ENCODE data around the gene IL16.
A peak's percentile ranks its signal among the peaks of the same experiment; 100 is the strongest.

IL16 gene

GRCh38 chr15:81273200-81273599 lies 76.5 kb downstream of the IL16 start:
- Mint-ChIP-seq H3K27ac (no peak overlapping the region), H3K9me3 (peaks cover 14% of the 10 kb centered on the region), H3K4me3 (no peak overlapping the region), H3K36me3 (ENCODE audit: low read depth) (peaks cover 7% of the 10 kb centered on the region), H3K4me1 (ENCODE audit: low read depth) (peaks cover 20% of the 10 kb centered on the region), H3K27me3 (peaks cover 4% of the 10 kb centered on the region)
- intact Hi-C loops (cut with micrococcal nuclease), result no loop called here

GRCh38 chr15:81273855-81274254 lies 77.2 kb downstream of the IL16 start:
- Mint-ChIP-seq H3K4me1 (ENCODE audit: low read depth) (peaks cover 18% of the 10 kb centered on the region), H3K9me3 (peaks cover 14% of the 10 kb centered on the region), H3K27ac (no peak overlapping the region)

GRCh38 chr15:81274255-81274654 lies 77.6 kb downstream of the IL16 start:
- H3K4me3 Mint-ChIP-seq, result no peak overlapping the region
- H3K27me3 Mint-ChIP-seq, result peaks cover 4% of the 10 kb centered on the region
- peaks cover 14% of the 10 kb centered on the region for H3K4me1 Mint-ChIP-seq (ENCODE audit: low read depth)
- H3K9me3 Mint-ChIP-seq, result peaks cover 14% of the 10 kb centered on the region
- peaks cover 7% of the 10 kb centered on the region for H3K36me3 Mint-ChIP-seq (ENCODE audit: low read depth)
- H3K27ac Mint-ChIP-seq, result peak overlapping the region; percentile 32
- intact Hi-C loops (cut with micrococcal nuclease), result loop anchor here (1.0 kb wide), 1 partner anchor 127 kb away; no protein-coding TSS in a partner anchor

More at GRCh38 chr15:81273855-81274254, 77.2 kb downstream of the IL16 start:
- peaks cover 7% of the 10 kb centered on the region for H3K36me3 Mint-ChIP-seq (ENCODE audit: low read depth)
- intact Hi-C loops (cut with micrococcal nuclease), result loop anchor here (1.0 kb wide), 1 partner anchor 127 kb away; no protein-coding TSS in a partner anchor
- no peak overlapping the region for H3K4me3 Mint-ChIP-seq
- peaks cover 4% of the 10 kb centered on the region for H3K27me3 Mint-ChIP-seq

DNA sequence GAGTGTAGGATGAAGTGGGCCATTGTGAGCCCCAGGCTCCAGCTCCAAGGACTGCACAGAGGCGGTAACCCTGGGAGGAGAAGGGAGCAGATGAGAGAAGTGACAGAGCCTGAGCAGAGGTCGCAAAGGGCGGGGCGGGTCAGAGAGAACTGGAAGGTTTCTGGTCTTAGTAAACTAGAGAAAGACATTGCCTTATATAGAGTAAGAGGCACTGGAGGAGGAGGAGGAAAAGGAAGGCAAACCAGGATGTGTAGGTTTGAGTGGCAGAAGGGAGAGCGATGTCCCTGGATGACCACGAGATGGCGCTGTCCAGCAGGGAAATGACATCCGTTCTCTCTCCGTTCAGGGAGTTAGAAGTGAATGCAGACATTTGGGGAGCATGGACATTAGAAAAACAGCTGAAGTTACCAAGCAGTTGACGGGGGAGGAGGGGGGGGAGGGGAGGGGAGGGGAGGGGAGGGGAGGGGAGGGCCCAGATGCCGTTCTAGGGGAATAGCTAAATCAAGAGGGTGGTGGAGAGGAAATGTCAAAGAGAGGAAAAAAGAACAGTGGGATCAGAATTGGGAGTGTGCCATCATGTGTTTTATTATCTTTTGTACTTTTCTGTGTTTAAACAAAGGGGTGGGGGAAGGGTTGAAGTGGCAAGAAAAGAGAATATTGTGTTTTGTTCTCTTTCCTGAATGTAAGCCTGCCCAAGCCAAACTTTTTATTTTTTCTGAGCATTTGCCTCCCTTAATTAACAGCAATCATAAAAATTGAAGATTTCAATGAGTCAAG lies 78.4 kb downstream of the IL16 start:
- Mint-ChIP-seq H3K4me1 (ENCODE audit: low read depth) (peaks cover 10% of the 10 kb centered on the region), H3K4me3 (no peak overlapping the region), H3K27ac (peak overlapping the region; percentile 32), H3K36me3 (ENCODE audit: low read depth) (peaks cover 7% of the 10 kb centered on the region), H3K27me3 (peaks cover 4% of the 10 kb centered on the region), H3K9me3 (peaks cover 14% of the 10 kb centered on the region)
- intact Hi-C loops (cut with micrococcal nuclease), result loop anchor here (1.0 to 5.0 kb wide), 2 partner anchors 37 to 126 kb away; no protein-coding TSS in a partner anchor

- Mint-ChIP-seq H3K27ac (no peak overlapping the region), H3K4me3 (no peak overlapping the region), H3K9me3 (peaks cover 14% of the 10 kb centered on the region), H3K4me1 (ENCODE audit: low read depth) (peaks cover 10% of the 10 kb centered on the region), H3K36me3 (ENCODE audit: low read depth) (peaks cover 7% of the 10 kb centered on the region), H3K27me3 (peaks cover 4% of the 10 kb centered on the region)
- intact Hi-C loops (cut with micrococcal nuclease), result loop anchor here (5.0 kb wide), 1 partner anchor 36 kb away; no protein-coding TSS in a partner anchor
These were observed 79.2 kb downstream of the IL16 start for GRCh38 chr15:81275711-81276392.

GRCh38 chr15:81276967-81277366 lies 80.3 kb downstream of the IL16 start:
- intact Hi-C loops (cut with micrococcal nuclease), result loop anchor here (5.0 kb wide), 1 partner anchor 35 kb away; no protein-coding TSS in a partner anchor
- H3K36me3 Mint-ChIP-seq (ENCODE audit: low read depth), result peaks cover 7% of the 10 kb centered on the region
- no peak overlapping the region for H3K4me3 Mint-ChIP-seq
- H3K4me1 Mint-ChIP-seq (ENCODE audit: low read depth), result peaks cover 19% of the 10 kb centered on the region
- no peak overlapping the region for H3K27ac Mint-ChIP-seq
- H3K9me3 Mint-ChIP-seq, result peaks cover 14% of the 10 kb centered on the region
- peaks cover 1% of the 10 kb centered on the region for H3K27me3 Mint-ChIP-seq

GRCh38 chr15:81277851-81278250 lies 81.2 kb downstream of the IL16 start:
- Mint-ChIP-seq H3K4me1 (ENCODE audit: low read depth) (peaks cover 27% of the 10 kb centered on the region), H3K4me3 (no peak overlapping the region), H3K36me3 (ENCODE audit: low read depth) (peaks cover 7% of the 10 kb centered on the region), H3K27me3 (peaks cover 1% of the 10 kb centered on the region), H3K27ac (no peak overlapping the region), H3K9me3 (peaks cover 14% of the 10 kb centered on the region)
- intact Hi-C loops (cut with micrococcal nuclease), result loop anchor here (2.0 to 5.0 kb wide), 2 partner anchors 34 to 57 kb away; no protein-coding TSS in a partner anchor

DNA sequence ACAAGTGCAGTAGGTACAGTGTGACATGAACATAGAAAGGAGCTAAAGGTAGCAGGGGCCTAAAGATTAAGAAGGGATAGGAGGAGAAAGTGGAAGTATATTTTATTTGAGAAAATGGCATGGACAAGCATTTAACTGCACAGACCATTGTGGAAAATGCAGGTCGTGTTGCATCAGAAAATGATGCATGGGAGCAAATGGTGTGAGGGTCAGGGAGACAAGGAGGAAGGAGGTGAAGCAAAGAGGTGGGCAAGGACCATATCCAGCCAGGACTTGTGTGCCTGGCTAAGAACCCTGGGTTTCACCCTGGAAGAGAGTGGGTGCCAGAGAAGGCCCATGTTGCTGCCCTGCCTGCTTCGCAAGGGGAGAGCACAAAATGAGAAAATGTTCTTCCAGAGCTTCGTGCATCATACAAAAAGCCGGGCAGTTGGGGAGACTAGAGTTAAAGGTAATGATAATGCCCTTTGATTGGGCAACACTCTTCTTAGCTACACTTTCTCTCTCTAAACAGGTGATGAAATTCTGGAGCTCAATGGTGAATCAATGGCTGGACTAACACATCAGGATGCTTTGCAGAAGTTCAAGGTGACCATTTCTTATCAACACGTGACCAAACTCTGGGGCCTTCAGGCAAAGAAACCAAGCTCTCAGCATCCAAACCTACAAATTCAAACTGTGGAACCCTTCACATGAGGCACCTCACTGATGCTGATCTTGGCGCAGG lies 81.8 kb downstream of the IL16 start:
- no peak overlapping the region for H3K4me3 Mint-ChIP-seq
- intact Hi-C loops (cut with micrococcal nuclease), result loop anchor here (2.0 to 5.0 kb wide), 2 partner anchors 34 to 56 kb away; no protein-coding TSS in a partner anchor
- no peak overlapping the region for H3K27ac Mint-ChIP-seq
- H3K36me3 Mint-ChIP-seq (ENCODE audit: low read depth), result peaks cover 7% of the 10 kb centered on the region
- H3K4me1 Mint-ChIP-seq (ENCODE audit: low read depth), result peaks cover 27% of the 10 kb centered on the region
- H3K9me3 Mint-ChIP-seq, result peaks cover 14% of the 10 kb centered on the region
- no peaks in the 10 kb centered on the region for H3K27me3 Mint-ChIP-seq

DNA sequence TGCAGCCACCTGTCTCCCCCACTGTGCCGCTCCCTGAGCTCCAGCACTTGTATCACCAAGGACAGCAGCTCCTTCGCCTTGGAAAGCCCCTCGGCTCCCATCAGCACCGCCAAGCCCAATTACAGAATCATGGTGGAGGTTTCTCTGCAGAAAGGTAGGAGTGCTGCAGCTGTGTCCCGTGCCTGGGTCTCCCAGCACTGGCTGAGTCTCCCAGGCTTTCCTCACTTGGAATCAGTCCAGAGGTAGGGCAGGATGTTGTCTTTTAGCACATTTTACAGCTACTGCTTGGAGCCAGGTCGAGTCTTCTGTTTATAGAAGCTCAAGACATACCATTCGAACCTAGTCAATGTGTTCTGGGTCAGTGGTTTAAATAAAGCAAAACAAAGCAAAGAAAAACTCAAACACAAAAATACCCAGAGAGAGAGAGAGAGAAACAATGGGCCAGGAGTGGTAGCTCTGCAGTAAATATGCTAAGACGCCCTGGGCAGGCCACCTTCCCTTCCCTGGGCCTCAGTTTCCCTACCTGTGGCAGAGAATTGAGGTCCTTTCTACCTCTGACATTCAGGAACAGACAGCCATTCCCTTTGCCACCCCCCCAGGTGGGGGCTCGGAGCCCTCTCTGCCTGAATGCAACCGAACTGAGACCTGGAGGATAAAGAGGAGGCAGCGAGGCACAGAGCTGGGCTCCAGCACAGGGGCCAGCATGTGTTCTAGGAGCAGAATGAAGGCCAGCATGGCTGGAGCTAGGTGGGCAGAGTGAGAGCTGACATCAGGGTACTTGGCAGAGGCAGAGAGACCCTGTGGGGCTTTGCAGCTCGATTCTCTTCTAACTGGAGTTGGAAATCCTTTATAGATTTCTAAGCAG lies 83.2 kb downstream of the IL16 start:
- Mint-ChIP-seq H3K9me3 (peaks cover 14% of the 10 kb centered on the region), H3K36me3 (ENCODE audit: low read depth) (peaks cover 7% of the 10 kb centered on the region), H3K27ac (no peak overlapping the region), H3K4me1 (ENCODE audit: low read depth) (peaks cover 32% of the 10 kb centered on the region), H3K27me3 (no peaks in the 10 kb centered on the region), H3K4me3 (no peak overlapping the region)
- intact Hi-C loops (cut with micrococcal nuclease), result loop anchor here (2.0 to 5.0 kb wide), 2 partner anchors 32 to 55 kb away; no protein-coding TSS in a partner anchor

DNA sequence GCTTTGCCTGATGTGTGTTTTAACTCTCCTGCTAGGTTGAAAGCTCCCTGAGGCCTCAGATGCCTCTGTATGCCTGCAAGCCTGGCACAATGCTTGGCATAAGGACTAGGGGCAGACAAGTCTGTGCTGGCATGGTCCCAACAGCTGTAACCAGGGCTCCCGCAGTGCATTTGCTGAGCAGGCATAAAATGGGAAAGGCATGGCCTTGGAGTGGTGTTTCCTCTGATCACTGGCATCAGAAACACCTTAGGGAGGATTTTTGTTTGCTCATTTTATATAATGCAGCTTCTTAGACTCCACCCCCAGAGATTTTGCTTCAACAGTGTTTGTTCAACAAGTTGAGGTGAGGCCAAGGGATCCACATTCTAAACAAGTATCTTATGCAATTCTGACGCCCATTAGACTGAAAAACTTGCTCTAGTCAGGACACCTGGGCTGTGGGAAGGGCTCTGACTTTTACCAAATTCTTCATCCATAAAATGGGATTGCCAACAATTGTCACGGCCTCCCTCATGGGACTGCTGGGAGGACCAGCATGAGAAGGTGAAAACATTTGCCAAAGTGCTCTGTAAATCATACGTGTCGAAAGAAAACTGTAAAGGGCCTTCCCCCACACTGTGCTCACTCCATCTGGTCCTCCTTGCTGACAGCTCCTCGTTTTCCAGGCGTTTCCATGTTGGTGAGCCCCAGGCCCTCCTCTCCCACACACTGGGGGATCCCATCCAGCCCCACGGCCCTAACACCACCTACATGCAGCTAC lies 84.2 kb downstream of the IL16 start:
- Mint-ChIP-seq H3K9me3 (peaks cover 14% of the 10 kb centered on the region), H3K36me3 (ENCODE audit: low read depth) (peaks cover 7% of the 10 kb centered on the region), H3K27me3 (no peaks in the 10 kb centered on the region), H3K27ac (peak overlapping the region; percentile 26), H3K4me1 (ENCODE audit: low read depth) (peaks cover 36% of the 10 kb centered on the region), H3K4me3 (no peak overlapping the region)
- intact Hi-C loops (cut with micrococcal nuclease), result no loop called here

DNA sequence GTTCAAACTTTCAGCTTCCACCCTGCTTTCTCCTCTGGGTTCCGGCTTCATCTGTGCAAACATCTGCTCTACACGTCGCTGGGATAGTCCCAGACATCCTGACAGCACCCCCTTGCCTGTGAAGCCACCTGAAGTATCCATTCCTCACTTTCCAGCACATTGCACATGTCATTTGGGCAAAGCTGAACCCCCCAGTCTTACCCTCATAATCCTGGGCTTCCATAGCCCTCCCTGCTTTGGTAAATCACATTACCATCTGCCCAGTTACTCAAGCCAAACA lies 84.7 kb downstream of the IL16 start:
- Mint-ChIP-seq H3K27me3 (no peaks in the 10 kb centered on the region), H3K9me3 (peaks cover 14% of the 10 kb centered on the region), H3K27ac (peak overlapping the region; percentile 26), H3K4me3 (no peak overlapping the region), H3K4me1 (ENCODE audit: low read depth) (peaks cover 41% of the 10 kb centered on the region), H3K36me3 (ENCODE audit: low read depth) (peaks cover 7% of the 10 kb centered on the region)
- intact Hi-C loops (cut with micrococcal nuclease), result no loop called here

- Mint-ChIP-seq H3K27ac (peak overlapping the region; percentile 26), H3K27me3 (no peaks in the 10 kb centered on the region), H3K9me3 (peaks cover 13% of the 10 kb centered on the region), H3K4me1 (ENCODE audit: low read depth) (peaks cover 47% of the 10 kb centered on the region), H3K36me3 (ENCODE audit: low read depth) (peaks cover 6% of the 10 kb centered on the region), H3K4me3 (no peak overlapping the region)
- intact Hi-C loops (cut with micrococcal nuclease), result no loop called here
These were observed 85.3 kb downstream of the IL16 start for GRCh38 chr15:81281766-81282605.

All from dendritic cell treated with granulocyte-macrophage colony-stimulating factor and Interleukin-4, amounts not matched to agents 40 ng/mL and 50 ng/mL, for 4 days (primary cell).